ENCODE results near the gene PTDSS2. TPM values are rescaled to one million over a fixed set of nuclear protein-coding genes. Genes with fewer than 3 reads are reported as not detected.

Gene PTDSS2
- total RNA-seq, 1 experiment from 2014 or later, result 37.6 TPM

GRCh38 chr11:403761-404431, 46.2 kb upstream of the PTDSS2 start:
- Histone ChIP-seq H3K4me1 (ENCODE audit: insufficient read depth, low read length, poor library complexity, severe bottlenecking) (peaks cover 7% of the 10 kb centered on the region), H3K36me3 (ENCODE audit: insufficient read depth, low read length, poor library complexity, severe bottlenecking) (no peaks in the 10 kb centered on the region), H3K27me3 (replicated peaks; ENCODE audit: insufficient read depth, low read depth, low read length, poor library complexity) (no peaks in the 10 kb centered on the region), H3K9me3 (ENCODE audit: low read depth, low read length, poor library complexity, severe bottlenecking) (no peaks in the 10 kb centered on the region), H3K4me3 (ENCODE audit: low read depth, low read length, poor library complexity, severe bottlenecking) (no peak overlapping the region), H3K27ac (ENCODE audit: low read depth, low read length, poor library complexity, severe bottlenecking) (no peak overlapping the region)
- CTCF ChIA-PET, result no interaction called here
- no peak for DNase-seq (ENCODE audit: low spot score)
- POLR2A ChIA-PET (ENCODE audit: low non-redundant PET), result no interaction called here
- BruUV-seq (replicated peaks), result no TSS peak
- TF ChIP-seq CTCF (conservative IDR thresholded peaks at IDR 0.05; ENCODE audit: low read depth, low read length), result no peak
- TF ChIP-seq EZH2 (IDR thresholded peaks at IDR 0.05; ENCODE audit: borderline replicate concordance, low read depth, low read length, poor library complexity, severe bottlenecking), result no peak
- intact Hi-C loops (cut with micrococcal nuclease; ENCODE audit: unreplicated experiment), result no loop called here

- no TSS peak for BruUV-seq (replicated peaks)
- no peaks in the 10 kb centered on the region for H3K27me3 ChIP-seq (replicated peaks; ENCODE audit: insufficient read depth, low read depth, low read length, poor library complexity)
- peaks cover 7% of the 10 kb centered on the region for H3K4me1 ChIP-seq (ENCODE audit: insufficient read depth, low read length, poor library complexity, severe bottlenecking)
- ChIA-PET POLR2A (ENCODE audit: low non-redundant PET) (no interaction called here), CTCF (no interaction called here)
- no peak for DNase-seq (ENCODE audit: low spot score)
- H3K4me3 ChIP-seq (ENCODE audit: low read depth, low read length, poor library complexity, severe bottlenecking), result no peak overlapping the region
- no peaks in the 10 kb centered on the region for H3K36me3 ChIP-seq (ENCODE audit: insufficient read depth, low read length, poor library complexity, severe bottlenecking)
- intact Hi-C loops (cut with micrococcal nuclease; ENCODE audit: unreplicated experiment), result no loop called here
- H3K9me3 ChIP-seq (ENCODE audit: low read depth, low read length, poor library complexity, severe bottlenecking), result no peaks in the 10 kb centered on the region
- H3K27ac ChIP-seq (ENCODE audit: low read depth, low read length, poor library complexity, severe bottlenecking), result no peak overlapping the region
- TF ChIP-seq EZH2 (IDR thresholded peaks at IDR 0.05; ENCODE audit: borderline replicate concordance, low read depth, low read length, poor library complexity, severe bottlenecking), result no peak
- no peak for TF ChIP-seq CTCF (conservative IDR thresholded peaks at IDR 0.05; ENCODE audit: low read depth, low read length)
Measured at GRCh38 chr11:404551-405264, 45.4 kb upstream of the PTDSS2 start.

DNA sequence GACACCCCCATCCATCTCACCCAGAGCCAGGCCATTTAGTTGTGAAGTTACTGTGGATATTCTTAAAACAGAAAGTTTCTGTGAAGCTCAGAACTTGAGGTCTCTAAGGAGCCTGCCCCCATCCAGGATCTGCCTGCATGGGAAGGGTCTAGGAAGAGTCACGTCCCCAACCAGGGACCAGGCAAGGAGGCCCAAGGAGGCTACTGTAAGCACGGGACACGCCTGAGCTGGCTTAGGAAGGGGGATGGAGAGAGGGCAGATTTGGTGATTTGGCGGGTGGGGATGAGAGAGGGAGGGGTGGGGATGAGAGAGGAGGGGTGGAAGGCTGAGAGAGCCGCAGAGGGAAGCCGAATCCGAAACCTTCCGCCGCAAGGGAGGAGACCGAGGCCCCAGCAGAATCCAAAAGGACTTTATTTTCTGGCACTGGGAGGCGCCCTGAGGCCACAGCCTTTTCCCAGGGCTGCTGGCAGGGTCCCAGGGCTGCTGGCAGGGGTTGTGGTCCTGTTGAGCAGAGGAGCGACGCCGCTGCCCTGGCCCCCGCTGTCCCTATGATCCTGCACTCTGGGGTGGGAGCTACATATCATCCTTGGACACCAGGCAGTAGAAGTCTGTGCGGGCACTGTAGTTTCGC, 44.6 kb upstream of the PTDSS2 start:
- POLR2A ChIA-PET (ENCODE audit: low non-redundant PET), result no interaction called here
- DNase-seq (ENCODE audit: low spot score), result no peak
- intact Hi-C loops (cut with micrococcal nuclease; ENCODE audit: unreplicated experiment), result no loop called here
- no peaks in the 10 kb centered on the region for H3K27me3 ChIP-seq (replicated peaks; ENCODE audit: insufficient read depth, low read depth, low read length, poor library complexity)
- no peak for TF ChIP-seq EZH2 (IDR thresholded peaks at IDR 0.05; ENCODE audit: borderline replicate concordance, low read depth, low read length, poor library complexity, severe bottlenecking)
- TF ChIP-seq CTCF (conservative IDR thresholded peaks at IDR 0.05; ENCODE audit: low read depth, low read length), result no peak
- CTCF ChIA-PET, result no interaction called here
- no peak overlapping the region for H3K27ac ChIP-seq (ENCODE audit: low read depth, low read length, poor library complexity, severe bottlenecking)
- no TSS peak for BruUV-seq (replicated peaks)
- no peaks in the 10 kb centered on the region for H3K9me3 ChIP-seq (ENCODE audit: low read depth, low read length, poor library complexity, severe bottlenecking)
- H3K4me3 ChIP-seq (ENCODE audit: low read depth, low read length, poor library complexity, severe bottlenecking), result no peak overlapping the region
- H3K36me3 ChIP-seq (ENCODE audit: insufficient read depth, low read length, poor library complexity, severe bottlenecking), result no peaks in the 10 kb centered on the region
- peaks cover 7% of the 10 kb centered on the region for H3K4me1 ChIP-seq (ENCODE audit: insufficient read depth, low read length, poor library complexity, severe bottlenecking)

Measured in A673 (cell line).